GM23248 (cell line): Measurements from ENCODE around the gene AGRN.

Source experiments
- EZH2 ChIP-seq: fragments of 200-600 bp; sonication (generic); IDR thresholded peaks from 2 replicates; pipeline ENCODE4 v1.6.1; 2018; ENCODE audit warnings: antibody characterized with exemption, mild to moderate bottlenecking; ENCODE audit not compliant: insufficient read depth, poor library complexity, severe bottlenecking
- EZH2phosphoT487 ChIP-seq: fragments of 200-600 bp; sonication (generic); IDR thresholded peaks from 2 replicates; pipeline ENCODE4 v1.6.1; 2018; ENCODE audit warnings: antibody characterized with exemption, moderate library complexity, mild to moderate bottlenecking, low read depth; ENCODE audit not compliant: insufficient read depth

DNA sequence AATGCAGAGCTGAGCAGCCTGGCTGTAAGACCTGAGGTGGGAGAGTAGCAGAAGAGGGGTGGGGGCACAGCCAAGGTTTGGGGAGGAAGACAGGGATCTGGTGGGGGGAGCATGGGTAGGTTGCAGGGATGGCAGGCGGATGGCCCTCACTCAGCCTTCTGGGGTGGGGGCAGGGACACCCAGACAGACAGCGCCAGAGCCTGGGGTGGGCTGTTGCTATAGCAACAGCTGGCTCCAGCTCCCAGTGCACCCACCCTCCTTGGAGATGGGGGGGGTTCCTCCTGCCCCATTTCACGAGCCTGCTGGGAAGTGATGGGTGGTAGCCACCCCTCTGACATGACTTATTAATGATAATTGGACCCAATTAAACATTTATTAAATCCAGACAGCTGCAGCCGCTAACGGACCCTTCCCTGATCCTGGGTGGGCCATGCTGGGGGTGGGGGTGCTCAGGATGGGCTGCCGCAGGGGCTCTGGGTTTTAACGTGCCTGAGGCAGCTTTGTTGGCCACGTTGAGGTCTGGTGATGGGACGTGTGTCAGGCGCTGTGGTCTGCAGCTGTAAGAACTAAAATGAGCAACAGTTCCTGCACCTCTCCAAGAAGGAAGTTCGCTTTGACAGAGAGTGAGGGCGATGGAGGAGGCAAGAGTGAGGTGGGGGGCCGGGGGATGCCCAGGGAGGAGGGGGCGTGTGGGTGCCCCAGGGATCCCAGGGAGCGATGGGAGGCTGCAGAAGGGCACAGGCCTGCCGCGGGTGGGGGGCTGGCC lies 19.4 kb downstream of the AGRN start:
- no peak for TF ChIP-seq EZH2phosphoT487
- TF ChIP-seq EZH2 = no peak
